Measurements from ENCODE around the gene HPCAL1. TPM values are rescaled to one million over a fixed set of nuclear protein-coding genes. Genes with fewer than 3 reads are reported as not detected.
"Not testable (repeated sequence)": the region's sequence is repeated elsewhere in the genome, so short reads cannot be mapped to it uniquely, and the experiment has no call there.

The HPCAL1 gene
- total and polyA plus RNA-seq, 8 donors, result 22.1 to 32.7 (median 26.4) TPM

DNA sequence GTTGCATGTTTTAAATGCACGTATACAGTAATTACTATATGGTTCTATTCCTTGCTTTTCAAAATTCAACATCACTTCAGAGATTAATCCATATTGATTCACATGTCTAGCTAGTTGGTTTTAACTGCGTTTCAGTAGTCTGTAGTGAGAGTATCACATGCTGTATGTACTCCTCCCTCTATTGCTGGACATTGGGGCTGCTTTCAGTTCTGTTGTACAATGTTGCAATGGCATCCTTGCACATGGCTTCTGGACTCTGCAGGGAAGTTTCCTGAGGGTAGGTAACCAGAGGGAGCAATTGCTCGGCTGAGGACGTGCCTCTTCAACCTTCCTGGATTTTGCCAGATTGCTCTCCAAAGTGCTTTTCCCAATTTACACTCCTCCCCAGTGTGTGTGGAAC lies 10.7 kb upstream of the HPCAL1 start:
- ATAC-seq (no peak), DNase-seq (no peak), FAIRE-seq (no peak)
- Histone ChIP-seq H3K9me3 (no peaks in the 10 kb centered on the region), H3K27me3 (no peaks in the 10 kb centered on the region), H3K27ac (no peak overlapping the region), H3K36me3 (no peaks in the 10 kb centered on the region), H3K4me3 (no peak overlapping the region), H3K4me1 (no peaks in the 10 kb centered on the region)
- intact Hi-C loops (cut with DNase I), result no loop called here
- 87 to 93% methylated on average over 4 of the region's 4 CpGs for WGBS, 2 donors
- TF ChIP-seq, protein P1, sequence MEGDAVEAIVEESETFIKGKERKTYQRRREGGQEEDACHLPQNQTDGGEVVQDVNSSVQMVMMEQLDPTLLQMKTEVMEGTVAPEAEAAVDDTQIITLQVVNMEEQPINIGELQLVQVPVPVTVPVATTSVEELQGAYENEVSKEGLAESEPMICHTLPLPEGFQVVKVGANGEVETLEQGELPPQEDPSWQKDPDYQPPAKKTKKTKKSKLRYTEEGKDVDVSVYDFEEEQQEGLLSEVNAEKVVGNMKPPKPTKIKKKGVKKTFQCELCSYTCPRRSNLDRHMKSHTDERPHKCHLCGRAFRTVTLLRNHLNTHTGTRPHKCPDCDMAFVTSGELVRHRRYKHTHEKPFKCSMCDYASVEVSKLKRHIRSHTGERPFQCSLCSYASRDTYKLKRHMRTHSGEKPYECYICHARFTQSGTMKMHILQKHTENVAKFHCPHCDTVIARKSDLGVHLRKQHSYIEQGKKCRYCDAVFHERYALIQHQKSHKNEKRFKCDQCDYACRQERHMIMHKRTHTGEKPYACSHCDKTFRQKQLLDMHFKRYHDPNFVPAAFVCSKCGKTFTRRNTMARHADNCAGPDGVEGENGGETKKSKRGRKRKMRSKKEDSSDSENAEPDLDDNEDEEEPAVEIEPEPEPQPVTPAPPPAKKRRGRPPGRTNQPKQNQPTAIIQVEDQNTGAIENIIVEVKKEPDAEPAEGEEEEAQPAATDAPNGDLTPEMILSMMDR (IDR thresholded peaks at IDR 0.05), result no peak

DNA sequence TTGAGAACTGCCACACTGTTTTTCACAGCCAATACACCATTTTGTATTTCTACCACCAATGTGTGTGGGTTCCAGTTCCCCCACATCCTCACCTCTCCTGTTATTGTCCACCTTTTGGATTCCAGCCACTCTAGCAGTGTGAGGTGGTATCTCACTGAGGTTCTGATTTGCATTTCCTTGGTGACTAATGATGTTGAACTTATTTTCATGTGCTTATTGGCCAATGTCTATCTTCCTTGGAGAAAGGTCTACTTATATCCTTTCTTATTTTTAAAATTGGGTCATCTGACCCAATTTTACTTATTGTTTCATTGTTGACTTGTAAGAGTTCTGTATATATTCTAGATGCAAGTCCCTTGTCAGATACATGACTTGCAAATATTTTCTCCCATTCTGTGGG lies 9.1 kb upstream of the HPCAL1 start:
- no peaks in the 10 kb centered on the region for H3K27me3 ChIP-seq
- no peak for DNase-seq
- TF ChIP-seq, protein P1 (IDR thresholded peaks at IDR 0.05), result no peak
- FAIRE-seq, result no peak
- no peak overlapping the region for H3K4me3 ChIP-seq
- no peak overlapping the region for H3K27ac ChIP-seq
- H3K9me3 ChIP-seq, result no peaks in the 10 kb centered on the region
- ATAC-seq, result no peak
- intact Hi-C loops (cut with DNase I), result no loop called here
- no peaks in the 10 kb centered on the region for H3K4me1 ChIP-seq
- H3K36me3 ChIP-seq, result no peaks in the 10 kb centered on the region

DNA sequence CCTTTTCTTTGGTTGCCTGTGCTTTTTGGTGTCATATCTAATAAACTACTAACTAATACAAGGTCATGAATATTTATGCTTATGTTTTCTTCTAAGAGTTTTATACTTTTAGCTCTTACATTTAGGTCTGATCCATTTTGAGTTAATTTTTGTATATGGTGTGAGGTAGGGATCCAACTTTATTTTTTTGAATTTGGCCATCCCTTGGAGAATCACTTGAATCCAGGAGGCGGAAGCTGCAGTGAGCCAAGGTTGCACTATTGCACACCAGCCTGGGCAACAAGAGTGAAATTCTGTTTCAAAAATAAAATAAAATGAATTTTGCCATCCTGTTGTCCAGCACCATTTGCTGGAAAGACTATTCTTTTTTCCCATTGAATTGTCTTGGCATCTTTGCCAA lies 8.6 kb upstream of the HPCAL1 start:
- ATAC-seq (no peak), DNase-seq (no peak), FAIRE-seq (no peak)
- Histone ChIP-seq H3K27me3 (no peaks in the 10 kb centered on the region), H3K36me3 (no peaks in the 10 kb centered on the region), H3K4me1 (no peaks in the 10 kb centered on the region), H3K4me3 (no peak overlapping the region), H3K9me3 (peaks cover 0 to 3% (median 0%) of the 10 kb centered on the region in 4 donors), H3K27ac (no peak overlapping the region)
- WGBS, 2 donors, result 97 to 99% methylated on average over 1 of the region's 1 CpG
- intact Hi-C loops (cut with DNase I), result no loop called here
- TF ChIP-seq, protein P1 (IDR thresholded peaks at IDR 0.05), result no peak

DNA sequence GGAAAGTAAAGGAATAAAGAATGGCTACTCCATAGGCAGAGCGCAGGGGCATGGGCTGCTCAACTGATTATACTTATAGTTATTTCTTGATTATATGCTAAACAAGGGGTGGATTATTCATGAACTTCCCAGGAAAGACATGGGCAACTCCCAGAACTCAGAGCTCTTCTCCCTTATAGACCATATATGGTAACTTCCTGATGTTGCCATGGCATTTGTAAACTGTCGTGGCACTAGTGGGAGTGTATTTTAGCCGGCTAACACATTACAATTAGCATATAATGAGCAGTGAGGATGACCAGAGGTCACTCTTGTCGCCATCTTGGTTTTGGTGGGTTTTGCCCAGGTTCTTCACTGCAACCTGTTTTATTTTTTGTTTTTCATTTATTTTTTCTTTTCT lies 7.1 kb upstream of the HPCAL1 start:
- intact Hi-C loops (cut with DNase I); DNase-seq; ATAC-seq; H3K36me3 ChIP-seq; H3K27ac ChIP-seq; H3K4me3 ChIP-seq; H3K4me1 ChIP-seq; H3K9me3 ChIP-seq; H3K27me3 ChIP-seq; FAIRE-seq: not testable (repeated sequence)
- 71 to 88% methylated on average over 4 of the region's 4 CpGs for WGBS, 2 donors

DNA sequence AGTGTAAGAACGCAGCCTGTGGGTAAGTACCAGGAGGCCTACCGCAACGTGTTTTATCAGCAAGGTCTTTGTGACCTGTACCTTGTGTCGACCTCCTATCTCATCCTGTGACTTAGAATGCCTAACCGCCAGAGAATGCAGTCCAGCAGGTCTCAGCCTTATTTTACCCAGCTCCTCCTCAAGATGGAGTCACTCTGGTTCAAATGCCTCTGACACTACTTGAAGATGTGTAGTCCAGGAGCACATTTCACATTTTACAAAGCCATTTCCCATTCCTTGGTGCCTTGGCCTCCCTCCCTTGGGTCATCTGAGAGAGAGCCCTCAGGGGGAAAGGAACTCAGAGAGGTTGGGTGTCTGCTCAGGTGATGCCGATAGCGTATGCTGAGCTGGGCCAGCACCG lies 6.6 kb upstream of the HPCAL1 start:
- DNase-seq (no peak), ATAC-seq (no peak), FAIRE-seq (no peak)
- Histone ChIP-seq H3K9me3 (peaks cover 0 to 3% (median 0%) of the 10 kb centered on the region in 4 donors), H3K4me1 (no peaks in the 10 kb centered on the region), H3K27ac (no peak overlapping the region), H3K4me3 (no peak overlapping the region), H3K27me3 (no peaks in the 10 kb centered on the region), H3K36me3 (no peaks in the 10 kb centered on the region)
- intact Hi-C loops (cut with DNase I), result no loop called here
- WGBS, 2 donors, result 85 to 87% methylated on average over 8 of the region's 8 CpGs
- TF ChIP-seq, protein P1 (IDR thresholded peaks at IDR 0.05), result no peak
